Stimulated activated naive CD4-positive, alpha-beta T cell treated with Interleukin-2 at 50 U/mL for 16 hours (primary cell): ENCODE measurements around the gene PDGFC.
"Not testable (repeated sequence)": the region's sequence is repeated elsewhere in the genome, so short reads cannot be mapped to it uniquely, and the experiment has no call there.

Experiments used
- DNase-seq: peaks from one replicate; lab custom pipeline; 2025; lab: John Stamatoyannopoulos, UW

Gene PDGFC

DNA sequence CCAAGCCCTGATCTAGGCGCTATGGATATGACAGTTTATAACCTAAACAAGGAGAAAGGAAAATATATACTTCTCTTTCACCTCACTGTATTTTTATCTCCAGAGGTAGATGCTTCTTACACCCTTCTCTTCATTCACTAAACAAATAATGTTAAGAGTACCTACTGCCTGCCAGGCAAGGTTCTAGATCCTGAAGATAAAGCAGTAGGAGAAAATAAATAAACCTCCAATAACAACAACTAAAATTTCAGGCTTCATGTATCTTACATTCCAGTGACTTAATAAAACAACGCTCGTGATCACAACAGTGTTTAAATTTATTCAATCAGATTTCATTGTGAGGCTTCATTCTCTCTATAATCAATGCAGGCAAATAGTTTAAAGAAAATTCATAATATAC lies 20.7 kb downstream of the PDGFC start:
- no peak for DNase-seq

DNA sequence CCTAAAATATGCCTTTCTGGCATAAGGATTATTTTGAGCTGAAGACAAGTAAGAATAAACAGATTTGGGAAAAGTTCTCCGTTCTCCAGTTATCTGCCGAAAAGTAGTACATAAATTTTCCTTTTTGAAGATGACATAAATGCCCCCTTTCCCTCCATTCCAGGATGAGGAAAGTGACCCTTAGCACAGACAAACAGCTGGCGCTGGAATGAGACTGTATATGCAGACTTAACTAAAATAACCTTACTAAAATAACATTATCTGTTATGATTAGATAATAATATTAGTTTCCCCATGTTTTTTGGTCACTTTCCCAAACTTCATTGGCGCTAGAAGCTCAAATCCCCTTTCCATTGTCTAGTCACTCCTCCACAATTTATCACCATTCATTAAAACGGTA lies 21.5 kb downstream of the PDGFC start:
- DNase-seq, result no peak

DNA sequence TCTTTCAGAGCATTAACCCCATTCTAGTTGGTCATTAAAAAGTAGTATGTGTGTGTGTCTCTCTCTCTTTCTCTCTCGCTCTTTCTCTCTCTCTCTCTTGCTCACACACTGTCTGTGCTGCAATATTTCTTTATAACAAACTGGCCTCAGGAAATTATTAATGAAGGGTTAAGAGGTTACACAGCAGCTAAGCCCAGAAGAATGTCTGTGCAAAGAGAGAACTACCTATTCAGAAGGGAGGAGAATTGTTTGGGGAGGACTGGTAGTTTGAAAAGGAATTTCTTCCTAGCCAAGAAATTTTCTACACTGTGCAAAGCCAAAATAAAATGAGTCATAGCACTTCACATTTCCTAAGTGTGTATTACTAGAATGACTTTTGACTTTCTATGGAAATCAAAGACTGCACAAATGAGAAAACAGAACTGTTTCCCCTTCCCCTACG lies 22.2 kb downstream of the PDGFC start:
- no peak for DNase-seq

DNA sequence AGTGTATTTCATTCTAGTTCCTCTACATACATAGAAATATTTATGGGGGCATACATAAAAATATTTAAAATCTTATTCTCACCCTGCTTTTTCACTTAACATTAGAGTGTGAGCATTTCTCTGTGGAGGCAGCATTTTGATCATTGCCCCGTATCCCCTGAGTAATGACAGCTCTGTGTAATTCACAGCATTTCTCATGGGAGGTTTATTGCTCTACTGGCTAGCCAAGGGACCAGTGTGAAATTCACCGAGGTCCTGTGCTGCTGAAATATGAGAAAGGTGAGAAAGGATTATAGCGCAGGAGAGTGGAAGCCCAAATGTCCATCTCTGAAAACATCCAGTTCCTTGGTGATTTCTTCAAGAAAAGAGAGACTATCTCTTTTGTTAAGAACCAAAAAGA lies 22.9 kb downstream of the PDGFC start:
- no peak for DNase-seq

DNA sequence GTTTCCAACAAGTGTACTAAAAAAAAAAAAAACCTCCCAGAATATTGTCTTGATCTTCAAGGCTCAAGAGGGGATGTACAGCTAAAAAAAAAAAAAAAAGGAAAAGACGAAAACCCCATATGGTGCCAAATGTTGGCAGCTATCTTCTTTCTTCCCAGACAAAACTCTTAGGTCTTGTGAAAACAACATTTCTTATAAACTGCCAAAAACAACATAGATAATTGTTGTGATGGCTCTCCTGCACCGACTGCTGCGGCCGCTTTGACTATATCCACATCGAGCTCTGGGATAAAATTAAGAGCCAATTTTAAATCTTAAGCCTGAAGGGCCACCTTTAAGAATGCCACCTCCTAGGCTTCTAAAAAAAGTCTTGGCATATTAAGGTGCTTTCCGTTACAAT lies 23.5 kb downstream of the PDGFC start:
- DNase-seq, result no peak

- DNase-seq, result no peak
Measured at GRCh38 chr4:156946516-156947424, 24.8 kb downstream of the PDGFC start.

DNA sequence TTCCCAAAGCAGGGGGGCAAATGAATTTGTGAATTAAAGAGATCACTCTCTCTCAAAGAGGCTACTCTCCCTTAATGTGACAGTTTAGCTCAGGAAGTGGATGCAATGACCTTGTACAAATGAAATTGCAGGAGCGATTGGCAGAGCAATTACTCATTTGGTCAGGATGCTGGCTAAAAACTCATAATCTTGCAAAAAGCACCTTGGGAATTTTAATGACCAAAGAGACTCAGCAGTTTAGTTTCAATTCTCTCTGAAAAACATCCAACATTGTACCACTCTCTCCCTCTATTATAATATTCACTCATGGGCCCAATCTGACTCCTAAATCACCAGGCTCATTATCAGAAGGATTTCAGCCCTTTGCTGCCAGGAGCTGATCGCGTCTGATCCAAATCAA lies 26.1 kb downstream of the PDGFC start:
- no peak for DNase-seq

GRCh38 chr4:156942991-156943390 lies 28.6 kb downstream of the PDGFC start:
- no peak for DNase-seq

GRCh38 chr4:156941940-156942548 lies 29.6 kb downstream of the PDGFC start:
- no peak for DNase-seq

- no peak for DNase-seq
Measured at GRCh38 chr4:156939801-156940200, 31.8 kb downstream of the PDGFC start.

- DNase-seq, result no peak
Measured at GRCh38 chr4:156939139-156939538, 32.5 kb downstream of the PDGFC start.

GRCh38 chr4:156934259-156934635 lies 37.4 kb downstream of the PDGFC start:
- DNase-seq, result no peak

DNA sequence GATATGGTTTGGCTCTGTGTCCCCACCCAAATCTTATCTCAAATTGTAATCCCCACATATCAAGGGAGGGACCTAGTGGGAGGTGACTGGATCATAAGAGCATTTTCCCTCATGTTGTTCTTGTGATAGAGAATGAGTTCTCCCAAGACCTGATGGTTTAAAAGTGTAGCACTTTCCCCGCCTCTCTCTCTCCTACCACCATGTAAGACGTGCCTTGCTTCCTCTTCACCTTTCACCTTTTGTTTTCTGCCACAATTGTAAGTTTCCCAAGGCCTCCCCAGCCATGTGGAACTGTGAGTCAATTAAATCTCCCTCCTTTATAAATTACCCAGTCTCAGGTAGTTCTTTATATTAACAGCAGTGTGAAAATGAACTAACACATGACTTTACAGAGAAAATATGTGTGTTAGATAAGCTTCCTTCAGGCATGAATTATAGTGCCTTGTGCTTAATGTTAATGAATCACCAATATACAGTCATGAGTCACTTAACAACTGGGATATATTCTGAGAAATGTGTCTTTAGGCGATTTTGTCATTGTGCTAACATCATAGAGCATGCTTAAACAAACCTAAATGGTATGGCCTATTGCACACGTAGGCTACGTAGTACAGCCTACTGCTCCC lies 37.9 kb downstream of the PDGFC start:
- DNase-seq, result no peak

GRCh38 chr4:156932360-156932759 lies 39.2 kb downstream of the PDGFC start:
- DNase-seq, result not testable (repeated sequence)

- no peak for DNase-seq
Measured at GRCh38 chr4:156931267-156931666, 40.3 kb downstream of the PDGFC start.

DNA sequence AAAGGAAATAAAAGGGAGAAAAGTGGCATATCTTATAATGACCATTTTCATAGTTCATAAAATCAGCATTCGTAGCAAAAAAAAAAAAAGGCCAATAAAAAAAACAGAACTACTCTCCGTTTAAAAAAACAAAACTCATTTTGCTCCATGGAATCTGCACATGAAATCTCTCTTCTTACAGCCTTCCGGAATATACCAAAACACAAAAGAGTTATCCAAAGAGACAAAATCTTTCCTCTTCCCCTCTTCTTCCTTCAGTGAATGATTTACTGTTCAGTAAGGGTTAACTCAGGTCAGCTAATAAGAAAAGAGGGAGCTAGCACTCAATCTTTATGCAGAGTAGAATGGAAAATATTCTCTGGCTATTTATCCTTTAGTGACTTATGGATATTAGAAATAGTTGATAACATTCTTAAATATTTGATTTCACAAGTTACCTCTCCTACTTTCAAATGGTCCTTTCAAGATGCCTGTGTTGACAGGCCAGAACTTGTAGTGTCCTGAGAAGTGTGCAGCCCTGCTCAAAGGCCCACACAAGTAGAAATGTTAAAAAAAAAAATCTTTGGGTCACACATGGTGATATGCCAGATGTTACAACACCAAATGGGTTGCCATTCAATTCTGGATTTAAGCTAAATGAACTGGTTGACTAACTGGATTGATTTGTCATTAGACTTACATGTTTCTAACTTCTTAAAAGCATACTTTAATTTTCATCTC lies 42.1 kb downstream of the PDGFC start:
- no peak for DNase-seq

GRCh38 chr4:156924774-156925315 lies 46.8 kb downstream of the PDGFC start:
- DNase-seq, result no peak

DNA sequence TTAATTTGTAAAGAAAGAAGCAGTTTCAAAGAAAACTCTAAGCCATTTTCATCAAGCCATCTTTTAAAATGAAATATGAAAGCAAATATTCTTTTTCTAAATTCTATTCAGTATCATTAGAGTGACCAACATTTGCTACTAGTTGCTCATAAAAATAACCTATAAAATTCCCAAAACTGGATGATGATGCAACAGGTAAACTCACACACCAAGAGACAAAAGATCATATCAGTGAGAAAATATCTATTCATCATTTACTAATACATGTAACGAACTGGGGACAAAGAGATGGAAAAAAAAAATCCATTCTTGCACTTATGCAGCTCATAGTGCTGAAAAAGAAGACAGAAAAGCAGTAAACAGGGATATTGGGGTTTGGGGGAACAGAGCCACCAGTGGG lies 48.1 kb downstream of the PDGFC start:
- no peak for DNase-seq

DNA sequence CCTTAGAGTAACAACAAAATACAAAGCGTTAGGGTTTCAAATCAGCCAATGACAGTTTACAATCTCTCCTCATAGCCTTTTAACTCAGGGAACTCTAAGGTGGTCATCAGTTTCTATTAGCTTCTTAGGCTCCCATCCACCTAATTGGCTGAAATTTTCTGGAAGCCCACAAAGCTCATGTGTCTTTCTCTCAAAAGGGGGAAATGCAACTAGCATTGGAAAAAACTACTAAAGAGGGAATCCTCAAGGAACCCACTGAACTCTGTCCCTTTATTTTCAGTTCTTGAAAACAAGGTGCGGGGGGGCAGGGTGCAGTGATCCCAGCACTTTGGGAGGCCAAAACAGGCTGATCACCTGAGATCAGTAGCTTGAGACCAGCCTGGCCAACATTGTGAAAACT lies 56.4 kb downstream of the PDGFC start:
- no peak for DNase-seq

- no peak for DNase-seq
Measured at GRCh38 chr4:156913234-156913633, 58.4 kb downstream of the PDGFC start.

DNA sequence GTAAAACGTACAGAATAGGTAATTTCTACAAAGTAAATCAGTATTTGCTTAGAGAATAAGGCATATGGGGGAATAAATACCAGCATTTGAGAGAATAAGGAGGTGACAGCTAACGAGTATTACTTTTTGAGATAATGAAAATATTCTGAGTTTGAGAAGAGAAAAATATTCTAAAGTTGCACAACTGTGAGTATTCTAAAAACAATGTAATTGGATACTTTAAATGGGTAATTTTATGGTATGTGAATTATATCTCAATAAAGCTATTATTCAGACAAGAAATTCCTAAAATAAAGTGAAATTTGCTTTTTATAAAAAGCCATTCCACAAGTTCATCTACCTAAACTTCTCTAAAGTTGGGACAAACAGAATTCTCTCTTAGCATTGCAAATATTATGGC lies 62.6 kb downstream of the PDGFC start:
- DNase-seq, result no peak

DNA sequence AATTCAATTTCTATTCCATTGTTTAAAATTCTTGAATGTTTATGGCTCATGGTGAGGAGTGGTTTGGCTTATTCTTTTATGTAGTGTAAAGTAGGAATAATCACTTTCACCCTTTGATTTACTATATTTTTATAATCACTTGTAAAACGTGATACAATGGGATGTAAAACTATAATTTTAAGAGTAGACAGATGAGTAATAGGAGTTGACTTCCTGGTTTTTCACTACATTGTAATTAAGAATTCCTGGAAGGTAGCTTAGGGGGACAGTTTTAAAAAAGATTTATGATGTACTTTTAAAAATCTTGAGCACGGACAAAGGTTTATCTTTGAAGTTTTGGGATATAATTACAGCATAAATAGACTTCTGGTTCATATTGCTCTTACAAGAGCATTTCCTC lies 65.3 kb downstream of the PDGFC start:
- no peak for DNase-seq
